ENCODE data around the gene B9D1.

The B9D1 gene

DNA sequence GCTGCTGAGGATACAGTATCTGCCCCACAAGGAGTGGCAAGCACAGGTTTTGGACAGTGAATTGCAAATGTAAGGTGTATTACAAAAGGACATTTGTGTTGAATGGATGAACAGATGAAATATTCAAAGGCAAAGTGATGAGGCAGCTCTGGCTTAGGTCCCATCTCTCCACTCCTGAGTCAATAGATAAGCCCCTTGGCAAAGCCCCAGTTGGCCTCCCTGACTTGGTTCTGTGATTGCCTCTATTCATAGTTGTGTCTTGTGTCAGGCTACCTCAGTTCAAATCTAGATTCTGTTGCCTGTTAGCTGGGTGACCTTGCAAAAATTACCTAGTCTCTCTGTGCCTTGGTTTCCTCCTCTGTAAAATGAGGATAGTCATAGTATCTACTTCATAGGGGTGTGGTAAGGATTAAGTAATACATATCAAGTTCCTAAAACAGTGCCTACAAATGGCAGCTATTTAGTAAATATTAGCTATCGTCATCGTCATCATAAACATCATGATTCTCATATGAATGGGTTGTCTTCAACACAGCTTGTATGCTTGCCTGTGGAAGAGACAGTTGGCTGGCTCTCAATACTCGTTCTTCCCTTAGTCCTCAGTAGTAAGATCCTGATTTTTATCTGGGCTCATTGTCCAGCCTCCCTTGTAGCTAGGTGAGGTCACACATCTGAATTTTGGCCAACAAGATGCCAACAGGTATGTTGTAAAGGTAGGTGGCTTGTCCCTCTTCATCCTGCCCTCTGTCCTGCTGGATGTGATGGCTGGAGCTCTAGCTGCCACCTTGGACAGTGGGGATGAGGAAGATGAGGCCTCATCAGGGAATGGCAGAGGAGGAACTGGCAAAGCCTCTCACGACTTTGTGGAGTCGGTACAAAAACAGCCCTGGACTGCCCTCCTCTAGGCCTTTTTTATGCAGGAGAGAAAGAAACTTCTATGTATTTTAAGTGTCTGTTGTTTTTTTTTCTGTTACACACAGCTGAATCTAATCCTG lies 26.6 kb upstream of the B9D1 start:
- no peak for DNase-seq (ENCODE audit: low read depth)

DNA sequence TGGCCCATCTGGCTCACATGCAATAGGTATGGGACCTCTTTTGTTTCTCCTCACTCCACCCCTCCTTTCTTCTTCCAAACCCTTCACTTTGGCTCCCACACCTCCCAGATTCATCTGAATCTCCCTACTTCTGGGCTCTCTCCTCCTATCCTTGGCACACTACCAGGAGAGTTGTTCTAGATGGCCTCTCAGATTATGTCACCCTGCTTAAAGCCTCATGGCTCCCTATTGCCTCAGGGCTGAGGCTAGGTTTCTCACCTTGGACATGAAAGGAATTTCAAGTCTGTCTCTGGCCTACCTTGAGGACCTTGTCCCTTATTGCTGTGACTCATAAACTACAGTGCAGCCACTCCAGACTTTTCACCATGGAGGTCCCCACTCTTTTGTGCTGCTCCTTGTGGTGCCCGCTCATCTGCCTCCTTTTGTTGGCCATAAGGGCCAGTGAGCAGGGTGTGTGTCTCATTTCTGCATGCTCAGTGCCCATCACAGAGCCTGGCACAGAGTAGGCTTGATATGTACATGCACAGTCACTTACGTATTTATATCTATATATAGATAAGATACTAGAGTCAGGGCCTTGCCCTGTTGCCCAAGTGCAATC lies 25.5 kb upstream of the B9D1 start:
- no peak for DNase-seq (ENCODE audit: low read depth)

- DNase-seq (ENCODE audit: low read depth) = no peak
These were observed 24.7 kb upstream of the B9D1 start, which contains the start of gene MFAP4 for GRCh38 chr17:19386974-19387920. MFAP4 (minus strand) TSS chr17:19387190; CDS start chr17:19387155, 35 bp downstream.

- no peak for DNase-seq (ENCODE audit: low read depth)
These were observed 23.8 kb upstream of the B9D1 start for GRCh38 chr17:19386051-19386929.

DNA sequence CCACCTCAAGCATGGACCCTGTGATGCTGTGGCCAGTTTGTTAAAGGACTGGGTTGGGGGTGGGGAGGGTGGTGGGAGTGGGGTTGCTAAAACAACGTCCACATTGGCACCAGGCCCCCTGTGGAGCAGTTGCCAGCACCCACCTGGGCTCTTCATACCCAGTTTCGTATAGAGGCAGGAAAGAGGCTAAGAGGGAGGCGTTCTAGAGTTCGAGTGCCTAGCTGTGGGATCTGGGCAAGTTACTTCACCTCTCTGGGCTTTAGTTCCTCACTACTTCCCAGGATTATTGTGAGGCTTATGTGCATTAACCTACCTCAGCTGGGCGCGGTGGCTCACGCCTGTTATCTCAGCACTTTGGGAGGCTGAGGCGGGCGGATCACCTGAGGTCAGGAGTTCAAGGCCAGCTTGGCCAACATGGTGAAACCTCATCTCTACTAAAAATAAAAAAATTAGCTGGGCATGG lies 23.0 kb upstream of the B9D1 start:
- DNase-seq (ENCODE audit: low read depth) = no peak

DNA sequence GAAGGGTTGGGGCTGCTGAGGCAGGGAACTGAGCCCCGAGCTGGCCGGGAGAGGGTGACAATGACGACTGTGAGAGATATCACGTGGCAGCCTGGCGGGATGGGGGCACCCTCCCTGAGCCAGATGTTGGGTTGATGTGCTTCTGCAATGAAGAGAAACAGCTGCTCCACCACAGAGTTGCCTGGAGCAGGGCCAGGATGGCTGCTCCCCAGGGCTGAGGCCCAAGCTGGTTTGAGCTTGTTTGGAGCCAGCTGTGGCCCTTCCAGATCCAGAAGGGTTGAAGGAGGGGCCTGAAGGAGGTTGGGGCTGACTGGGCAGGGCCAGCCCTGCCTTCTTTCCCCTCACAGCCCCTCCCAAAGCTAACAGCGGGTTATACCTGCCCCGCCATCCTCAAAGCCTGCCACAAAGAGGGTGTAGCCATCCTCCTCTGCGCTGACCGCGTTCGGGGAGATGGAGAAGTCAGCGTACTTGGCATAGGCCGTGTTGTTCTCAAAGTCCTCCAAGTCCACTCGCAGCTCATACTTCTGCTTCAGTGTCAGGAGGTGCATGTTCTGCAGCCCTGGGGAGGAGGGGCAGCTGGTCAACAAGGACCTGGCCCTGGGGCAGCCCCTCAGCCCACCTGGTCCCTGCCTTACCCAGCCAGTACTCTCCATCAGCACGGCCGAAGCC lies 22.3 kb upstream of the B9D1 start:
- no peak for DNase-seq (ENCODE audit: low read depth)

DNA sequence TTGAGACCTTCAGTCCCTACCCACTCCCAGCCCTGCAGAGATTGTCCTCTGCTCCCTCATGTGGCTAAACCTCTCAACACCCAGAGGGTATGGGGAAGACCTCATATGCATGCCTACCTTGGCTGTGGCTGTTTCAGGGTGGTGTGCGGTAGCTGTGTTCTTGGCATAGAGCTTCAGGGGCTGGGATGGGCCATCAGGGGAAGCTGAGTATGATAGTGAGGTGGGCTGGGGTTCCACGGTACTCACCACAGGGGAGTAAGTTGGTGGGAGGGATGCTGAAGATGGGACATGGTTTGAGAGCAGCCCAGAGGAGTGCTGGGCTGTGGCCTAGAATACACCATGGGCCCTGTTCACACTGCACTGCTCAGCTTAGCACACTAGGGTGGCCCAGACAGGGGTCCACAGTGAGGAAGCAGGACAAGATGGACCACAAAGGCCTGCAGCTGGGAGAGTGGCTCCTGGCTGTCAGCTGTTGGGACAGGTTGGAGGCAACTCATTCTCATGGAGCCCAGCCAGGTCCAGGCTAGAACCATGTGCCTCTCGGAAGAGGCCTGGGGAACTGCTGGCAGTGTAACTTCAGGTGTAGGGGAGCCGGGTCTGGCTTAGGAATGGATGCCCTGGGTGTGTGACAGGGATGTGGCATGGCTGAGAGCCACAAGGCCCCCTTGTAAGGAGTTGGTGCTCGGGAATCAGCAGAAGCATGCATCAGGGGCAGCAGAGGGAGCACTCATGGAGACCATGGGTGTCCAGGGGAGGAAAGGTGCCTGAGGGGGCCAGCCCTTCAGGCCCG lies 21.4 kb upstream of the B9D1 start:
- DNase-seq (ENCODE audit: low read depth) = no peak

- DNase-seq (ENCODE audit: low read depth) = no peak
These were observed 20.3 kb upstream of the B9D1 start for GRCh38 chr17:19382531-19383444.

DNA sequence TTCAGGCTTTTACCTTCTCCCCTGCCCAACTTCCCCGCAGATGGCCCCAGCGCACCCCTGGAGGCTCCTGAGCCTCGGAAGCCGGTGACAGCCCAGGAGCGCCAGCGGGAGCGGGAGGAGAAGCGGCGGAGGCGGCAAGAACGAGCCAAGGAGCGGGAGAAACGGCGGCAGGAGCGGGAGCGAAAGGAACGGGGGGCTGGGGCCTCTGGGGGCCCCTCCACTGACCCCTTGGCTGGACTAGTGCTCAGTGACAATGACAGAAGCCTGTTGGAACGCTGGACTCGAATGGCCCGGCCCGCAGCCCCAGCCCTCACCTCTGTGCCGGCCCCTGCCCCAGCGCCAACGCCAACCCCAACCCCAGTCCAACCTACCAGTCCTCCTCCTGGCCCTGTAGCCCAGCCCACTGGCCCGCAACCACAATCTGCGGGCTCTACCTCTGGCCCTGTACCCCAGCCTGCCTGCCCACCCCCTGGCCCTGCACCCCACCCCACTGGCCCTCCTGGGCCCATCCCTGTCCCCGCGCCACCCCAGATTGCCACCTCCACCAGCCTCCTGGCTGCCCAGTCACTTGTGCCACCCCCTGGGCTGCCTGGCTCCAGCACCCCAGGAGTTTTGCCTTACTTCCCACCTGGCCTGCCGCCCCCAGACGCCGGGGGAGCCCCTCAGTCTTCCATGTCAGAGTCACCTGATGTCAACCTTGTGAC lies 19.4 kb upstream of the B9D1 start:
- no peak for DNase-seq (ENCODE audit: low read depth)

- no peak for DNase-seq (ENCODE audit: low read depth)
These were observed 18.8 kb upstream of the B9D1 start for GRCh38 chr17:19381361-19381740.

- no peak for DNase-seq (ENCODE audit: low read depth)
These were observed 18.2 kb upstream of the B9D1 start for GRCh38 chr17:19380481-19381301.

- DNase-seq (ENCODE audit: low read depth) = no peak
These were observed 17.0 kb upstream of the B9D1 start for GRCh38 chr17:19379361-19380065.

DNA sequence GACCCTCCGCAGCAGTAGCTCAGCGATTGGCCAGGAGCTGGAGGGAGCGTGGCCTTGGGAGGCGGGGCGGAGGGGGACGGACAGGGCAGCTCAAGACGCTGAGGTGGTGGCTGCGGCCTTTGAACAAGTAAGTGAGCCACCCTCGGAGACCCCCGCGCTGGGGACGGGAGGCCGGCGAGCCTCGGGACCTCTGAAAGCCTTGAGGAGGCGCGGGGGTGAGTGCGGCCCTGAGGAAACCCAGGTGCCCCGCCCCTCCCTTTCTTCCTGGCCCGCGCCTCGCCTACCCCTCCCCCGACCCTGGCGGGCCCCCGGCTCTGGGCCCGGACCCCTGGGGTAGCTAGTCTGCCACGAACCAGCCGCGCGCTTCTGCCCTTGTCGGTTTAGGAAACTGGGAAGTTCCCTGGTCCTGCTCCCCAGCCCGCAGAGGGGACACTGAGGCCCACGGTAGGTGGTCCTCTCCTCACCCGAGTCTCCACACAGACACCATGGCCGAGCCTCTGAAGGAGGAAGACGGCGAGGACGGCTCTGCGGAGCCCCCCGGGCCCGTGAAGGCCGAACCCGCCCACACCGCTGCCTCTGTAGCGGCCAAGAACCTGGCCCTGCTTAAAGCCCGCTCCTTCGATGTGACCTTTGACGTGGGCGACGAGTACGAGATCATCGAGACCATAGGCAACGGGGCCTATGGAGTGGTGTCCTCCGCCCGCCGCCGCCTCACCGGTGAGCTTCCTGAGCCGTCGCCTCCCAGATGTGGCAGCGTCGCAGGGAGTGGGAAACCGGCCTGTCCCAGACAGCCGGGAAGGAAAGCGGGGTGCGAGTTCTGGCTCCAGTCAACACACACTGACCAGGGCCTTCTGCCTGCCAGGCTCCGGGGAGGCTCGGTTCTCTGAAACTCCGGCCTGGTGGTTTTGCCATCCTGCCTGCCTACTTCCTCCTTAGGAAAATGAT lies 16.2 kb upstream of the B9D1 start, which contains the start of gene MAPK7:
Gene MAPK7, plus strand, starts transcription at position 83 of the 945 bp plus-strand sequence. Its CDS starts 403 bp downstream, at position 486.
- no peak for DNase-seq (ENCODE audit: low read depth)

DNA sequence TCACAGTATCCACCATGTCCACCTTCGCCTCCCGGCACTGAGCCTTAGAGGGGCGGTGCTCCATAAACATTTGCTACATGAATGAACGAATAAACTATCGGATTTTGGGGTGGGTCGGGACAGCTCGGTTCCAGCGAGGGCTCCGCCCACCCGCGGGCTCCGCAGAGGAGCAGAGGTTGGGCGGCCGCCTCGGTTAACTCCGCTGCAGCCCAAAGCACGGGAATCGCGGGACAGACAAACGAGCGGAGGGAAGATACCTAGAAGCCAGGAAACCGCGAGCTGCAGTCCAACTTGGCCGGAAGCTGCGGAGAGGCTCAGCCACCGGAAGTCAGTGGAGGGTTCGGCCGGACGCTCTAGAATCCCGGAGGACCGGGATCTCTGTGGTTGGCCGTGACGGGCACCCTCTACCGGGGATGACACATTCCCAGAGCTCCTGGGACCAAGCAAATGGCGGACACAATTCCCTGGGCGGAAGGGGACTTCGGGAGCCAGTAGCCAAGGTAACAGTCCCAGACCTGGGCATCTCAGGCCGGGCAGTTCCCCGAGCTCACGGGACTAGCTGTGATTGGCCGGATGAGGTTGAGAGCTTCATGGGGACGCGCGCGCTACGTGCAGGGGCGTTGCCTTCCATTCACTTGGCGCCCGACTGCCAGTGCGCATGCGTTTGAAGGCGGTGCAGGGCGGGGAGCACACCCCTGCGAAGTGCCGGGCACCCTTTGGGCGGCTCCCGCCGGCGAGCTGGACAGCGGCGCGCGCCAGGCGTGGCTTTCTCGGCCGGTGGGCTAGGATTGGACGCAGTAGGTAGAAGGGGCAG lies 15.3 kb upstream of the B9D1 start:
- peak; percentile 78 for DNase-seq (ENCODE audit: low read depth)
